Hematopoietic multipotent progenitor cell treated with erythropoietin and hydrocortisone succinate and interleukin-3 and kit ligand, for 6 days (in vitro differentiated cells): ENCODE measurements around the gene ARSB.

Experiments used
- DNase-seq: peaks from one replicate; pipeline ENCODE4 v3.0.0-alpha.2; 2015

Gene ARSB

GRCh38 chr5:78799266-78800017 is 185.7 kb downstream of the ARSB start:
- DNase-seq, result no peak

- no peak for DNase-seq
Observed at GRCh38 chr5:78798673-78799029, 186.5 kb downstream of the ARSB start.

GRCh38 chr5:78797936-78798672 is 187.0 kb downstream of the ARSB start:
- no peak for DNase-seq

- no peak for DNase-seq
Observed at GRCh38 chr5:78795757-78796156, 189.4 kb downstream of the ARSB start.

GRCh38 chr5:78794693-78795215 is 190.4 kb downstream of the ARSB start:
- no peak for DNase-seq

GRCh38 chr5:78793907-78794662 is 191.0 kb downstream of the ARSB start:
- DNase-seq, result no peak

- no peak for DNase-seq
Observed at GRCh38 chr5:78792345-78793055, 192.6 kb downstream of the ARSB start.

GRCh38 chr5:78791501-78792100 is 193.5 kb downstream of the ARSB start:
- no peak for DNase-seq

- no peak for DNase-seq
Observed at GRCh38 chr5:78787783-78788182, 197.3 kb downstream of the ARSB start.

- DNase-seq, result no peak
Observed at GRCh38 chr5:78785454-78785853, 199.7 kb downstream of the ARSB start.

- no peak for DNase-seq
Observed at GRCh38 chr5:78783434-78784130, 201.5 kb downstream of the ARSB start.

- no peak for DNase-seq
Observed at GRCh38 chr5:78782728-78783127, 202.4 kb downstream of the ARSB start.

GRCh38 chr5:78781611-78782286 is 203.4 kb downstream of the ARSB start:
- DNase-seq, result no peak

GRCh38 chr5:78779771-78780616 is 205.1 kb downstream of the ARSB start:
- no peak for DNase-seq

GRCh38 chr5:78779262-78779661 is 205.8 kb downstream of the ARSB start:
- no peak for DNase-seq

- DNase-seq, result no peak
Observed at GRCh38 chr5:78778538-78778937, 206.6 kb downstream of the ARSB start.

- no peak for DNase-seq
Observed at GRCh38 chr5:78777901-78778300, 207.2 kb downstream of the ARSB start.

GRCh38 chr5:78776637-78777036 is 208.5 kb downstream of the ARSB start:
- no peak for DNase-seq

GRCh38 chr5:78773655-78774054 is 211.5 kb downstream of the ARSB start:
- no peak for DNase-seq
